K562 (cell line): Measurements from ENCODE around the gene ABCA7. TPM values are rescaled to one million over a fixed set of nuclear protein-coding genes. Genes with fewer than 3 reads are reported as not detected.

Source experiments
- ARID1B ChIP-seq: fragments of 450-650 bp; IDR thresholded peaks from 2 replicates; pipeline ENCODE4 v1.6.1; 2016; ENCODE audit warnings: antibody characterized with exemption, mild to moderate bottlenecking, inconsistent platforms
- CHD1 ChIP-seq: fragments of 200-600 bp; sonication (generic); IDR thresholded peaks from one replicate; pipeline ENCODE4 v1.6.1; 2012; ENCODE audit warnings: mild to moderate bottlenecking, moderate library complexity, low read length, inconsistent platforms
- CLOCK ChIP-seq: fragments of 250-450 bp; sonication (Bioruptor Pico); IDR thresholded peaks from 2 replicates; pipeline ENCODE4 v1.4.0; 2020; ENCODE audit warnings: mild to moderate bottlenecking, moderate library complexity, borderline replicate concordance
- E2F3 ChIP-seq: fragments of 250-450 bp; sonication (Bioruptor Pico); IDR thresholded peaks from 2 replicates; pipeline ENCODE4 v1.4.0; 2020; ENCODE audit warnings: mild to moderate bottlenecking
- ELF4 ChIP-seq: fragments of 450-650 bp; formaldehyde crosslinking; IDR thresholded peaks from 2 replicates; pipeline ENCODE4 v1.4.0; 2022; ENCODE audit warnings: missing genetic modification characterization
- ETS2 ChIP-seq: IDR thresholded peaks from 2 replicates; pipeline ENCODE4 v1.6.1; 2016; ENCODE audit warnings: borderline replicate concordance, missing genetic modification characterization, mild to moderate bottlenecking, moderate library complexity, missing compliant biosample characterization; ENCODE audit not compliant: poor library complexity, severe bottlenecking
- FOXA3 ChIP-seq, 2 experiments: fragments of 450-650 bp in 1 of 2; sonication (generic) in 1 of 2; formaldehyde crosslinking; IDR thresholded peaks in 1 of 2; conservative IDR thresholded peaks in 1 of 2; 2 replicates each; pipeline versions ENCODE4 v1.4.0 to v1.8.0; 2020 to 2022; ENCODE audit warnings: mild to moderate bottlenecking in 2 of 2, missing genetic modification reagents in 1 of 2
- HMG20B ChIP-seq: fragments of 250-450 bp; sonication (Bioruptor Pico); IDR thresholded peaks from 2 replicates; pipeline ENCODE4 v1.5.0; 2021; ENCODE audit warnings: mild to moderate bottlenecking
- KLF6 ChIP-seq: fragments of 250-450 bp; sonication (Bioruptor Pico); IDR thresholded peaks from 2 replicates; pipeline ENCODE4 v1.4.0; 2020; ENCODE audit warnings: mild to moderate bottlenecking, moderate library complexity, borderline replicate concordance
- NFIX ChIP-seq: fragments of 250-450 bp; sonication (Bioruptor Pico); IDR thresholded peaks from 2 replicates; pipeline ENCODE4 v1.4.0; 2020; ENCODE audit warnings: low read depth, mild to moderate bottlenecking, moderate library complexity
- PHF8 ChIP-seq: fragments of 200-600 bp; sonication (generic); IDR thresholded peaks from 2 replicates; pipeline ENCODE4 v1.6.1; 2012; ENCODE audit warnings: mixed run types, mild to moderate bottlenecking, inconsistent platforms, low read length, moderate library complexity, borderline replicate concordance
- PHTF2 ChIP-seq: fragments of 250-450 bp; sonication (Bioruptor Pico); IDR thresholded peaks from 2 replicates; pipeline ENCODE4 v1.5.0; 2021; ENCODE audit warnings: mild to moderate bottlenecking
- POLR2G ChIP-seq: fragments of 200-400 bp; formaldehyde crosslinking; IDR thresholded peaks from 2 replicates; pipeline ENCODE4 v1.6.1; 2017; ENCODE audit warnings: low read depth, mild to moderate bottlenecking, antibody characterized with exemption, low read length, moderate library complexity
- PRPF4 ChIP-seq: fragments of 200-400 bp; formaldehyde crosslinking; IDR thresholded peaks from one replicate; pipeline ENCODE4 v1.6.1; 2017; ENCODE audit warnings: low read length, low read depth, mild to moderate bottlenecking; ENCODE audit not compliant: insufficient read depth, poor library complexity, severe bottlenecking
- PTBP1 ChIP-seq: fragments of 200-400 bp; formaldehyde crosslinking; IDR thresholded peaks from 2 replicates; pipeline ENCODE4 v1.6.1; 2017; ENCODE audit warnings: low read depth, low read length
- RBFOX2 ChIP-seq: fragments of 200-400 bp; formaldehyde crosslinking; IDR thresholded peaks from 2 replicates; pipeline ENCODE4 v1.6.1; 2017; ENCODE audit warnings: low read depth, mild to moderate bottlenecking, low read length, moderate library complexity
- SREBF1 ChIP-seq: fragments of 150-350 bp; IDR thresholded peaks from 2 replicates; pipeline ENCODE4 v1.6.1; 2014; ENCODE audit warnings: antibody characterized with exemption, low read depth, low read length, borderline replicate concordance
- SRSF7 ChIP-seq: fragments of 200-400 bp; formaldehyde crosslinking; optimal IDR thresholded peaks from 2 replicates; pipeline ENCODE3; 2017; ENCODE audit warnings: mild to moderate bottlenecking, low read depth, low read length
- TFAP4 ChIP-seq: sonication (generic); formaldehyde crosslinking; IDR thresholded peaks from 2 replicates; pipeline ENCODE4 v1.8.0; 2022; ENCODE audit warnings: missing genetic modification reagents, mild to moderate bottlenecking, moderate library complexity, borderline replicate concordance
- ZEB2 ChIP-seq: fragments of 450-650 bp; IDR thresholded peaks from 2 replicates; pipeline ENCODE4 v1.6.1; 2016
- ZNF511 ChIP-seq: sonication (generic); formaldehyde crosslinking; IDR thresholded peaks from 2 replicates; pipeline ENCODE4 v1.8.0; 2022; ENCODE audit warnings: mild to moderate bottlenecking, missing genetic modification reagents
- polyA plus RNA-seq, 8 experiments: library from polyadenylated mRNA; depleted of rRNA in 4 of 8; stranded (reverse) in 5 of 8; unstranded in 3 of 8; fragments of >200 nt; fragmentation: Nextera tagmentation in 2 of 8; fragmentation: Illumina TruSeq in 1 of 8; extraction: Ambion mirVana in 2 of 8; extraction: Trizol in 1 of 8; gene quantifications; 2 replicates each; pipeline versions ENCODE4 v1.2.1 to v1.2.3, GENCODE V29; 2011 to 2014; ENCODE audit warnings: inconsistent platforms in 1 of 8, missing spikeins in 1 of 8
- total RNA-seq, 7 experiments: library from RNA; depleted of rRNA in 6 of 7; stranded (reverse); fragments of >200 nt in 6 of 7; fragmentation: Illumina TruSeq in 2 of 7; extraction: Trizol in 2 of 7; gene quantifications; 2 replicates each; pipeline versions ENCODE4 v1.2.1 to v1.2.3, GENCODE V29; 2011 to 2021; ENCODE audit warnings: low replicate concordance in 1 of 7

The ABCA7 gene
- total and polyA plus RNA-seq, 9 of the 15 experiments (the other 6 are each of a cell fraction or from before 2014, with no cell fraction given), result 2.3 to 96.1 (median 31.2) TPM

- no peak for TF ChIP-seq FOXA3 (CRISPR knock-in tag; conservative IDR thresholded peaks at IDR 0.05 in 1 of 2, IDR thresholded peaks at IDR 0.05 in 1 of 2)
- peak; percentile 73; the same call in 1 of the 2 replicates for TF ChIP-seq POLR2G
- TF ChIP-seq HMG20B (CRISPR knock-in tag), result no peak
- no peak for TF ChIP-seq KLF6 (CRISPR knock-in tag)
- TF ChIP-seq PHTF2 (CRISPR knock-in tag), result no peak
- TF ChIP-seq CLOCK (CRISPR knock-in tag), result no peak
- no peak for TF ChIP-seq ARID1B
- TF ChIP-seq RBFOX2, result 0 out of 2 replicates have a peak, but pooled peaks have one; percentile 38
- 0 out of 2 replicates have a peak, but pooled peaks have one; percentile 15 for TF ChIP-seq TFAP4
- TF ChIP-seq CHD1, result no peak
- TF ChIP-seq ZNF511, result no peak
- no peak for TF ChIP-seq E2F3 (CRISPR knock-in tag)
- TF ChIP-seq ETS2 (tag), result no peak
- TF ChIP-seq PHF8, result no peak
- no peak for TF ChIP-seq PTBP1
- TF ChIP-seq SRSF7, result no peak
- no peak for TF ChIP-seq PRPF4
- no peak for TF ChIP-seq SREBF1
- no peak for TF ChIP-seq NFIX
- no peak for TF ChIP-seq ZEB2
- TF ChIP-seq ELF4, result no peak
Observed at GRCh38 chr19:1084024-1084868, 44.3 kb downstream of the ABCA7 start (continued).
